Fibroblast of skin of left biceps (primary cell): ENCODE results near the gene TMCC1.
"Not testable (repeated sequence)": the region's sequence is repeated elsewhere in the genome, so short reads cannot be mapped to it uniquely, and the experiment has no call there.

Source experiments
- DNase-seq, 2 experiments: peaks; one replicate each; pipeline ENCODE4 v3.0.0-alpha.2; 2013; ENCODE audit warnings: low read depth in 2 of 2

The TMCC1 gene

GRCh38 chr3:129686941-129687340 lies 206.6 kb downstream of the TMCC1 start:
- no peak for DNase-seq

GRCh38 chr3:129684270-129684669 lies 209.2 kb downstream of the TMCC1 start:
- DNase-seq, result no peak

- no peak for DNase-seq
Observed at GRCh38 chr3:129683201-129683600, 210.3 kb downstream of the TMCC1 start.

DNA sequence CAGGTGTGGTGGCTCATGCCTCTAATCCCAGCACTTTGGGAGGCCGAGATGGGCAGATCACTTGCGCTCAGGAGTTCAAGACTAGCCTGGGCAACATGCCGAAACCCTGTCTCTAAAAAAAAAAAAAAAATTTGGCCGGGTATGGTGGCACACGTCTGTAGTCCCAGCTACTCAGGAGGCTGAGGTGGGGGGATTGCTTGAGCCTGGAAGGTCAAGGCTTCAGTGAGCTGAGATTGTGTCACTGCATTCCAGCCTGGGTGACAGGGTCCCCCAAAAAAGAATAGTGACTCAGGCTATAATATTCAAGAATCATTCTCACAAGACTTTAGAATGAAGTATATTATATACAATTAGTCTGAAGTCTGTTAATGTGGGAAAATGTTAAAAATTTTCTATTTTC lies 216.5 kb downstream of the TMCC1 start:
- DNase-seq, result no peak

- not testable (repeated sequence) for DNase-seq
Observed at GRCh38 chr3:129674798-129675123, 218.8 kb downstream of the TMCC1 start.

GRCh38 chr3:129673897-129674797 lies 219.4 kb downstream of the TMCC1 start:
- no peak for DNase-seq

DNA sequence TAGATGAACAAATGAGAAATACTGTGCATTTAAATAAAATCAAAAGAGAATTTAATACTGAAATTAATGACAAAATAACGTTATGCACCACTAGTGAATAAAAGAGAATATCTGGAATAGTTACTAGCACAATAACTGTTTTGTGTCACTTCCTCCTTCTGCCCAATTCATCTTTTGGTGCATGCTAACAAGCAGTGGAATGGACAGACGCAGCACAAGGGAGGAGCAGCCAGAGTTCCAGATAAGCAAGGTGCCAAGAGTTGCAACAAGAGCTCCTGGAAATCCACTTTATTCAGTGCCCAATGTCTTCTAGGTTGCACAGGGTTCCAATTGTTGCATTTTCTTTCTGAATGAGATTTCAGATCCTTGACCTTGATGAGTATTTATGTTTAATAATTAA lies 220.5 kb downstream of the TMCC1 start:
- DNase-seq, result no peak

GRCh38 chr3:129672412-129672811 lies 221.1 kb downstream of the TMCC1 start:
- no peak for DNase-seq

- DNase-seq, result no peak
Observed at GRCh38 chr3:129665024-129665768, 228.3 kb downstream of the TMCC1 start.

DNA sequence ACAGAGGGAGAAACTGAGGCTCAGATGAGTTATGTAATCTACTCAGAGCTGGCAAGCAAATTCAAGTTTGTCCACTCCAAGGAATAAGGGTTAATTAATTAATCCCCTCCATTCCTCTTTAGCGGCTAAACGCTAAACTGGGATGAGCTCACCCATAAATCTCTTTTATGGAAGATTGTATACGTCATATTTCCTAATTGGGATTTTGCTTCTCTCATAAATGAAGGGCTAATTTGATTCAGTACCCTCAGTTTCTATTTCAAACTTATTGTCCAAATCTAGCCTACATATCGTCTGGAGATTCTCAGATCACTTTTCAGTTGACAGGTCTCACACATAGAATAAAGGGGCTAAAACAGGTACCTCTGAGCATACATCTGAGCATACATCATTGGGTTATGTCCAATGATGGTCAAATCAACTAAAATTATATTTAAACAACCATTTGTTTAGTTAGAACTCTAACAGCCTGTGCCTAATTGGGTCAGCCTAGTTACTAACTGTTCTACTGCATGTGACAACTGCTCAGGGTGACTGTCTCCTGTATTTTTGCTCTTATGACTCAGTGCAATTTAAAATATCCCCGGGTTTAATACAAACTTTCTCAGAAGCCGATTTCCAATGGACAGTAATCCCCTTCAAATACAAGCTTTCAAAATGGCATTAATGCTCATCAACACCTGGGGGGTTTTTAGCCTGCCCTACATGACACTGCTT lies 229.4 kb downstream of the TMCC1 start:
- no peak for DNase-seq

- no peak for DNase-seq
Observed at GRCh38 chr3:129663045-129663446, 230.5 kb downstream of the TMCC1 start.

- no peak for DNase-seq
Observed at GRCh38 chr3:129662191-129662608, 231.3 kb downstream of the TMCC1 start.

- no peak for DNase-seq
Observed at GRCh38 chr3:129661766-129662165, 231.7 kb downstream of the TMCC1 start.

- no peak for DNase-seq
Observed at GRCh38 chr3:129658110-129658843, 235.2 kb downstream of the TMCC1 start.

DNA sequence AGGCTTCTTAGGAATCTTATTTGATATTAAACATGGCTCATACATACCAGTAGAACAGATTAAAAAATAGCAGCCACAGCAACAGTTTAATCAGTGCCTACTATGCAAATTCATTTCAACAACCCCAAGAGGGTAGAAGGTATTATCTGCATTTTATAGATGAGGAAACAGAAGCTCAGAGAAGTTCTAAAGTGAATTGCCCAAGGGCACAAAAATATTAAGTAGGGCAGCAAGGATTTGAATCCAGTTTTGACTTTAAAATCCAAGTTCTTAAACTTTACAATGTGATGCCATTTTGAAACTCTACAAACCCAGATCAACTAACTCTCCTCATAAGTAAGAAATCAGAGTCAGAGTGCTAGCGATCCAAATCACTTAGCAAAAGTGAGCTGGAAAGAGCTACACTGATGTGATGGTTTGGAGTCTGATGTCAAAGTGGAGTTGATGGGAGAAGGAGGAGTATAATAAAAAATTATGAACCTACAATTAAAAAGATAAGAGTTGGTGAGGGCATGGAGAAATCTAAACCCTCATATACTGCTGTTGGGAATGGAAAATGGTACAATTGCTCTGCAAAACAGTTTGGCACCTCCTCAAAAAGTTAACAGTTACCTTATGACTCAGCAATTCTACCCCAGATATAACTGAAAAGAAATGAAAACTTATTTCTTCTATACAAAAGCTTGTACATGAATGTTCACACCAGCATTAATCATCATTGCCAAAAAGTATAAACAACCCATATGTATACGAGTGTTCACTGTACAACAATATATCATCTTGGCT lies 236.1 kb downstream of the TMCC1 start:
- DNase-seq, result no peak

GRCh38 chr3:129656659-129657247 lies 236.8 kb downstream of the TMCC1 start:
- DNase-seq, result no peak

- no peak for DNase-seq
Observed at GRCh38 chr3:129655291-129655700, 238.2 kb downstream of the TMCC1 start.

DNA sequence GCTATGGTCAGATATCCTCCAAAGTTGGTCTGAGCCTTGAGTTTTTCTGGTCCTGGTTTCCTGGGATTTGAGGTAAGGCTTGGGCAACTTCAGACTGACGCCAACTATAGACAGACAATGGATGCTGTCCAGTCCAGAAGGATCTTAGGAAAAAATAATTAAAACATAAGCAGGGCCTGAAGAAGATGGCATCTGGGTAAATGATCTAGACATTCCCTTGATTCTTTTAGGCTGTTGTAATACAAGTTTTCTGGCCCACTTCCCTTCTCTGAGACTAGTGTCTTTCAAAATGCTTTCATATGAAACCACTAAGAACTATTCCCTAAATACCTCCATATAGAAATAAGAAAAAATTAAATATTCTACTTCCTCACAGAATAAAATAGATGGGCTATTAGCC lies 239.4 kb downstream of the TMCC1 start:
- peak; percentile 54 for DNase-seq

GRCh38 chr3:129653019-129653418 lies 240.5 kb downstream of the TMCC1 start:
- no peak for DNase-seq

GRCh38 chr3:129651435-129652202 lies 241.9 kb downstream of the TMCC1 start:
- DNase-seq, result peak; percentile 71 to 76
